Measurements from ENCODE around the gene LY86.
A peak's percentile ranks its signal among the peaks of the same experiment; 100 is the strongest.

DNA sequence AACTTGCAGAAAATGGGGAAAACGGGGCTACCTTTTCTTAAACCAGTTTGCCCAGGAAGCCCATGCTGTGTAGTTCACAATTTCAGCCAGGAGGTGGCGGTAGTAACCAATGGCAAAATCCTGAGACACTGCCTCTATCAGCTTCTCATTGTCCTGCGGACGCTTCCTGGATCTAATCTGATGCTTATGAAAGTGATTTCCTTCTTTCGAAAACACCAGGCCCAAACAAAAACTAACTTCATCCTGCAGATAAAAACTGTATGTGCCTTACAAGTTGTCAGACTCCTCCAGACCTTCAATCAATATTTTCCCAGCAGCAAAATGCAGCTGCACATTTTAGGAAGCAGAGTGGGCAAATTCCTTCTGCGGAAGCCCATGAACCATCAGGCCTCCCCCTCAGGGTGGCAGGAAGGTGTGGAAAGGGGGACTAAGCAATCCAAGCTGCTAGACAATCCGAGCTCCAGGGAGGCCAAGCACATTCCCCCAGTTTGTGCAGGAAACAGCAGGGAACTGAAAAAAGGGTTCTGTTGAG is 88.5 kb downstream of the LY86 start:
- TF ChIP-seq POLR2A (IDR thresholded peaks at IDR 0.05) (no peak), CTCF (IDR thresholded peaks at IDR 0.05) (peak; percentile 92 to 99 (median 96))

All from thyroid gland (tissue), 4 donors.